IMR-90 (cell line): ENCODE measurements around the gene HIPK1. TPM values are rescaled to one million over a fixed set of nuclear protein-coding genes. Genes with fewer than 3 reads are reported as not detected.

Experiments
- ATAC-seq: fragments of 200-7000 bp; cut with Tn5 transposase; 2 replicates; pipeline ENCODE4 v1.9.1; 2020; ENCODE audit warnings: low read depth, mild to moderate bottlenecking, moderate library complexity
- BruUV-seq: library from RNA; stranded (reverse); fragments of 400-500 nt; replicated peaks from 2 replicates; lab custom pipeline; 2021; lab: Mats Ljungman, UMichigan
- CTCF ChIA-PET: fragments of 300-600 bp; formaldehyde crosslinking; extraction: SDS; loops from one replicate; lab custom pipeline; 2021; ENCODE audit warnings: antibody characterized with exemption; lab: Yijun Ruan, JAX
- POLR2A ChIA-PET: fragments of 300-600 bp; sonication (Branson Sonifier 250); formaldehyde crosslinking; loops from one replicate; lab custom pipeline; 2022; ENCODE audit warnings: antibody characterized with exemption; ENCODE audit not compliant: unreplicated experiment; lab: Charles Lee
- DNase-seq: peaks from one replicate; pipeline ENCODE4 v3.0.0; 2013
- H2AFZ ChIP-seq: replicated peaks from 2 replicates; pipeline ENCODE3; 2013; ENCODE audit warnings: low read length, mild to moderate bottlenecking; ENCODE audit not compliant: poor library complexity
- H2AK5ac ChIP-seq: 2 replicates; pipeline ENCODE4 v1.6.1; 2013; ENCODE audit warnings: low read depth, low read length, inconsistent platforms
- H2AK9ac ChIP-seq: replicated peaks from 2 replicates; pipeline ENCODE3; 2013; ENCODE audit warnings: mild to moderate bottlenecking, low read depth, low read length, moderate library complexity; ENCODE audit not compliant: poor library complexity
- H2BK120ac ChIP-seq: 2 replicates; pipeline ENCODE4 v1.6.1; 2013; ENCODE audit warnings: low read depth, low read length, inconsistent platforms
- H2BK15ac ChIP-seq: 3 replicates; pipeline ENCODE4 v1.6.1; 2013; ENCODE audit warnings: low read depth, low read length, inconsistent platforms
- H2BK20ac ChIP-seq: 2 replicates; pipeline ENCODE4 v1.6.1; 2013; ENCODE audit warnings: low read depth, mild to moderate bottlenecking, inconsistent platforms, low read length, moderate library complexity
- H2BK5ac ChIP-seq: 2 replicates; pipeline ENCODE4 v1.6.1; 2013; ENCODE audit warnings: mild to moderate bottlenecking, low read depth, low read length, inconsistent platforms; ENCODE audit not compliant: poor library complexity, severe bottlenecking
- H3K14ac ChIP-seq: replicated peaks from 2 replicates; pipeline ENCODE4 v1.6.1; 2013; ENCODE audit warnings: low read depth, low read length, inconsistent platforms
- H3K18ac ChIP-seq: 2 replicates; pipeline ENCODE4 v1.6.1; 2013; ENCODE audit warnings: low read depth, low read length, control low read depth
- H3K23ac ChIP-seq: 2 replicates; pipeline ENCODE4 v1.6.1; 2013; ENCODE audit warnings: low read depth, low read length, inconsistent platforms
- H3K27ac ChIP-seq: 2 replicates; pipeline ENCODE4 v1.5.1; 2013; ENCODE audit warnings: mild to moderate bottlenecking, control low read depth, low read length; ENCODE audit not compliant: insufficient read depth
- H3K27me3 ChIP-seq: 2 replicates; pipeline ENCODE4 v1.6.1; 2013; ENCODE audit warnings: low read length; ENCODE audit not compliant: control insufficient read depth, insufficient read depth
- H3K36me3 ChIP-seq: 2 replicates; pipeline ENCODE4 v1.6.1; 2013; ENCODE audit warnings: low read length, mixed read lengths; ENCODE audit not compliant: control insufficient read depth, insufficient read depth
- H3K4ac ChIP-seq: 2 replicates; pipeline ENCODE4 v1.6.1; 2013; ENCODE audit warnings: low read depth, low read length, inconsistent platforms
- H3K4me1 ChIP-seq: 2 replicates; pipeline ENCODE4 v1.6.1; 2013; ENCODE audit warnings: low read length, mixed read lengths; ENCODE audit not compliant: control insufficient read depth, insufficient read depth
- H3K4me2 ChIP-seq: 2 replicates; pipeline ENCODE4 v1.6.1; 2013; ENCODE audit warnings: low read depth, mild to moderate bottlenecking, control low read depth, low read length, moderate library complexity
- H3K4me3 ChIP-seq: 2 replicates; pipeline ENCODE4 v1.5.1; 2013; ENCODE audit warnings: low read depth, mild to moderate bottlenecking, control low read depth, low read length, moderate library complexity; ENCODE audit not compliant: insufficient read depth
- H3K56ac ChIP-seq: 2 replicates; pipeline ENCODE4 v1.6.1; 2013; ENCODE audit warnings: low read length, inconsistent platforms; ENCODE audit not compliant: insufficient read depth; ENCODE audit errors: extremely low read depth
- H3K79me1 ChIP-seq, 2 experiments: 2 replicates each; pipeline ENCODE4 v1.6.1; 2013; ENCODE audit warnings: low read length in 2 of 2, inconsistent platforms in 1 of 2, low read depth in 1 of 2
- H3K9ac ChIP-seq: 2 replicates; pipeline ENCODE4 v1.6.1; 2013; ENCODE audit warnings: low read depth, low read length, control low read depth
- H3K9me1 ChIP-seq: 2 replicates; pipeline ENCODE4 v1.6.1; 2013; ENCODE audit warnings: low read length, inconsistent platforms; ENCODE audit not compliant: insufficient read depth
- H3K9me3 ChIP-seq: 2 replicates; pipeline ENCODE4 v1.6.1; 2013; ENCODE audit warnings: low read length; ENCODE audit not compliant: control insufficient read depth, insufficient read depth
- H4K20me1 ChIP-seq: 2 replicates; pipeline ENCODE4 v1.6.1; 2013; ENCODE audit warnings: low read length, inconsistent platforms; ENCODE audit not compliant: insufficient read depth
- H4K5ac ChIP-seq: 2 replicates; pipeline ENCODE4 v1.6.1; 2013; ENCODE audit warnings: mild to moderate bottlenecking, low read depth, low read length, control low read depth
- H4K8ac ChIP-seq, 2 experiments: 2 replicates each; pipeline ENCODE4 v1.6.1; 2013; ENCODE audit warnings: low read depth in 2 of 2, low read length in 2 of 2, control low read depth in 1 of 2, inconsistent platforms in 1 of 2
- H4K91ac ChIP-seq: 2 replicates; pipeline ENCODE4 v1.6.1; 2013; ENCODE audit warnings: low read depth, low read length, inconsistent platforms; ENCODE audit not compliant: insufficient read depth
- BHLHE40 ChIP-seq: fragments of 150-350 bp; IDR thresholded peaks from 2 replicates; pipeline ENCODE4 v1.6.1; 2016; ENCODE audit warnings: mild to moderate bottlenecking, low read depth, low read length
- CEBPB ChIP-seq: IDR thresholded peaks from 2 replicates; pipeline ENCODE4 v1.6.1; 2012; ENCODE audit warnings: low read depth, low read length, improper control_type of control experiment
- CHD1 ChIP-seq: IDR thresholded peaks from 2 replicates; pipeline ENCODE4 v1.6.1; 2012; ENCODE audit warnings: low read depth, low read length, improper control_type of control experiment
- FOS ChIP-seq: fragments of 150-350 bp; IDR thresholded peaks from 2 replicates; pipeline ENCODE4 v1.6.1; 2016; ENCODE audit warnings: low read depth, low read length
- MAFK ChIP-seq: IDR thresholded peaks from 2 replicates; pipeline ENCODE4 v1.6.1; 2012; ENCODE audit warnings: low read depth, low read length, improper control_type of control experiment
- MAZ ChIP-seq: IDR thresholded peaks from 2 replicates; pipeline ENCODE4 v1.6.1; 2012; ENCODE audit warnings: low read depth, mild to moderate bottlenecking, low read length, improper control_type of control experiment, moderate library complexity, borderline replicate concordance
- MXI1 ChIP-seq: IDR thresholded peaks from 2 replicates; pipeline ENCODE4 v1.6.1; 2012; ENCODE audit warnings: low read depth, mild to moderate bottlenecking, low read length, moderate library complexity, borderline replicate concordance
- NFE2L2 ChIP-seq: fragments of 150-350 bp; IDR thresholded peaks from 2 replicates; pipeline ENCODE4 v1.6.1; 2016; ENCODE audit warnings: low read depth, mild to moderate bottlenecking, low read length
- POLR2A ChIP-seq: IDR thresholded peaks from 2 replicates; pipeline ENCODE4 v1.6.1; 2012; ENCODE audit warnings: mild to moderate bottlenecking, low read depth, low read length
- RAD21 ChIP-seq: IDR thresholded peaks from 2 replicates; pipeline ENCODE4 v1.6.1; 2012; ENCODE audit warnings: low read length, improper control_type of control experiment
- RCOR1 ChIP-seq: IDR thresholded peaks from 2 replicates; pipeline ENCODE4 v1.6.1; 2012; ENCODE audit warnings: mild to moderate bottlenecking, low read length, improper control_type of control experiment; ENCODE audit not compliant: insufficient replicate concordance
- RFX5 ChIP-seq: IDR thresholded peaks from 2 replicates; pipeline ENCODE4 v1.8.0; 2012; ENCODE audit warnings: low read depth, mild to moderate bottlenecking, low read length, moderate library complexity
- WGBS, 2 experiments: methylation state at CpG; one replicate each; pipeline versions ENCODE4 v1.1.5 to v1.1.7; 2013; ENCODE audit warnings: missing lambda C conversion rate in 2 of 2; ENCODE audit not compliant: insufficient read length in 1 of 2; ENCODE audit errors: extremely low coverage in 2 of 2; 5-methylcytosine and 5-hydroxymethylcytosine counted together
- dilution Hi-C: fragments of 300-500 bp; cut with HindIII; formaldehyde crosslinking; loops from one replicate; pipeline ENCODE4 v1.14.3; 2018; ENCODE audit warnings: low sequenced_read_pairs; ENCODE audit not compliant: unreplicated experiment
- in situ Hi-C: fragments of 300-500 bp; cut with MboI; formaldehyde crosslinking; loops from 3 replicates; pipeline ENCODE4 v1.14.3; 2019; ENCODE audit warnings: low sequenced_read_pairs, inconsistent platforms, mixed read lengths
- intact Hi-C: fragments of 100-400 bp; cut with micrococcal nuclease; formaldehyde crosslinking; loops from 2 replicates; pipeline ENCODE4 v1.10.0; 2022
- polyA plus RNA-seq, 3 experiments: library from polyadenylated mRNA; depleted of rRNA; stranded (reverse); fragments of >200 nt; gene quantifications; 2 replicates each; pipeline ENCODE4 v1.2.3, GENCODE V29; 2012; ENCODE audit warnings: low replicate concordance in 1 of 3
- total RNA-seq: library from RNA; depleted of rRNA; stranded (reverse); fragments of >200 nt; gene quantifications from 2 replicates; pipeline ENCODE4 v1.2.3, GENCODE V29; 2012
- TF ChIP-seq, protein P1 (sequence below): fragments of 150-350 bp; IDR thresholded peaks from 2 replicates; pipeline ENCODE4 v1.6.1; 2017; ENCODE audit warnings: mild to moderate bottlenecking, antibody characterized with exemption, low read length, low read depth
- TF ChIP-seq, protein P2 (sequence below): fragments of 150-350 bp; IDR thresholded peaks from 2 replicates; pipeline ENCODE4 v1.6.1; 2016; ENCODE audit warnings: low read depth, mild to moderate bottlenecking, low read length, moderate library complexity, borderline replicate concordance
- TF ChIP-seq, protein P3 (sequence below): conservative IDR thresholded peaks from 2 replicates; pipeline ENCODE4 v1.5.1; 2012; ENCODE audit warnings: mild to moderate bottlenecking, low read depth, low read length, improper control_type of control experiment

Gene HIPK1
- total and polyA plus RNA-seq, 2 of the 4 experiments (the other 2 are of a cell fraction), result 15.3 to 33.9 TPM

DNA sequence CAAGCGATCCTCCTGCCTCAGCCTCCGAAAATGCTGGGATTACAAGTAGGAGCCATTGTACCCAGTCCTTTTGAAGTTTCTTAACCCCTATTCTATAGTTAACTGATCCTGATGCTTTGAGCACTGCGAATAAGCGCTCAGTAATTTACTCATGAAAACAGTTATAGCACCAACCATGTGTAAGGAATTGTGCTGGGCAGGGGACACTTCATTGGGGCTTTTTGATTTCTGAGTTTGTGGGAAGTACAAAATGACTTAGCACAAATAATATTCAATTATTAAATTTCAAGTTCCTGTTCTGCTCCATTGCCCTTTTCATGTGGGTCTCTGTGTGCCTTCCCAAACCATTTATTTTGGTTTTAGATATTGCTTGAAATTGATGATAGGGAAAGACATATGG, 6.2 kb upstream of the HIPK1 start:
- Histone ChIP-seq H4K20me1 (no peaks in the 10 kb centered on the region), H3K14ac (no peak overlapping the region), H3K56ac (no peak overlapping the region), H3K4me3 (no peak overlapping the region), H2AK9ac (no peak overlapping the region), H2BK20ac (no peak overlapping the region), H3K4ac (no peak overlapping the region), H3K4me2 (no peak overlapping the region), H2AFZ (no peak overlapping the region), H2BK5ac (no peak overlapping the region), H3K9ac (no peak overlapping the region), H3K23ac (no peak overlapping the region), H4K5ac (no peak overlapping the region), H3K9me1 (peaks cover 2% of the 10 kb centered on the region; the same call in 1 of the 2 replicates), H3K27ac (no peak overlapping the region), H3K79me1 (no peaks in the 10 kb centered on the region), H2BK15ac (no peak overlapping the region), H2AK5ac (no peak overlapping the region), H3K27me3 (peaks cover 5% of the 10 kb centered on the region), H3K18ac (no peak overlapping the region), H3K9me3 (no peaks in the 10 kb centered on the region), H4K8ac (no peak overlapping the region), H4K91ac (no peak overlapping the region), H3K4me1 (no peaks in the 10 kb centered on the region), H3K36me3 (no peaks in the 10 kb centered on the region), H2BK120ac (no peak overlapping the region)
- dilution Hi-C loops, result no loop called here
- ChIA-PET CTCF (no interaction called here), POLR2A (no interaction called here)
- in situ Hi-C loops, result loop anchor here (25.0 kb wide), 1 partner anchor 786 kb away; no protein-coding TSS in a partner anchor
- DNase-seq (no peak), ATAC-seq (no peak)
- BruUV-seq, result no TSS peak
- intact Hi-C loops, result no loop called here
- TF ChIP-seq FOS, result no peak
- TF ChIP-seq MAZ, result no peak
- no peak for TF ChIP-seq RCOR1
- TF ChIP-seq CEBPB, result no peak
- TF ChIP-seq POLR2A, result no peak
- TF ChIP-seq CHD1, result no peak
- TF ChIP-seq RAD21, result no peak
- TF ChIP-seq BHLHE40, result no peak
- TF ChIP-seq RFX5, result no peak
- no peak for TF ChIP-seq NFE2L2
- TF ChIP-seq, protein P1, sequence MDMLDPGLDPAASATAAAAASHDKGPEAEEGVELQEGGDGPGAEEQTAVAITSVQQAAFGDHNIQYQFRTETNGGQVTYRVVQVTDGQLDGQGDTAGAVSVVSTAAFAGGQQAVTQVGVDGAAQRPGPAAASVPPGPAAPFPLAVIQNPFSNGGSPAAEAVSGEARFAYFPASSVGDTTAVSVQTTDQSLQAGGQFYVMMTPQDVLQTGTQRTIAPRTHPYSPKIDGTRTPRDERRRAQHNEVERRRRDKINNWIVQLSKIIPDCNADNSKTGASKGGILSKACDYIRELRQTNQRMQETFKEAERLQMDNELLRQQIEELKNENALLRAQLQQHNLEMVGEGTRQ, result no peak
- TF ChIP-seq, protein P2, sequence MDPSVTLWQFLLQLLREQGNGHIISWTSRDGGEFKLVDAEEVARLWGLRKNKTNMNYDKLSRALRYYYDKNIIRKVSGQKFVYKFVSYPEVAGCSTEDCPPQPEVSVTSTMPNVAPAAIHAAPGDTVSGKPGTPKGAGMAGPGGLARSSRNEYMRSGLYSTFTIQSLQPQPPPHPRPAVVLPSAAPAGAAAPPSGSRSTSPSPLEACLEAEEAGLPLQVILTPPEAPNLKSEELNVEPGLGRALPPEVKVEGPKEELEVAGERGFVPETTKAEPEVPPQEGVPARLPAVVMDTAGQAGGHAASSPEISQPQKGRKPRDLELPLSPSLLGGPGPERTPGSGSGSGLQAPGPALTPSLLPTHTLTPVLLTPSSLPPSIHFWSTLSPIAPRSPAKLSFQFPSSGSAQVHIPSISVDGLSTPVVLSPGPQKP, result no peak
- TF ChIP-seq, protein P3, sequence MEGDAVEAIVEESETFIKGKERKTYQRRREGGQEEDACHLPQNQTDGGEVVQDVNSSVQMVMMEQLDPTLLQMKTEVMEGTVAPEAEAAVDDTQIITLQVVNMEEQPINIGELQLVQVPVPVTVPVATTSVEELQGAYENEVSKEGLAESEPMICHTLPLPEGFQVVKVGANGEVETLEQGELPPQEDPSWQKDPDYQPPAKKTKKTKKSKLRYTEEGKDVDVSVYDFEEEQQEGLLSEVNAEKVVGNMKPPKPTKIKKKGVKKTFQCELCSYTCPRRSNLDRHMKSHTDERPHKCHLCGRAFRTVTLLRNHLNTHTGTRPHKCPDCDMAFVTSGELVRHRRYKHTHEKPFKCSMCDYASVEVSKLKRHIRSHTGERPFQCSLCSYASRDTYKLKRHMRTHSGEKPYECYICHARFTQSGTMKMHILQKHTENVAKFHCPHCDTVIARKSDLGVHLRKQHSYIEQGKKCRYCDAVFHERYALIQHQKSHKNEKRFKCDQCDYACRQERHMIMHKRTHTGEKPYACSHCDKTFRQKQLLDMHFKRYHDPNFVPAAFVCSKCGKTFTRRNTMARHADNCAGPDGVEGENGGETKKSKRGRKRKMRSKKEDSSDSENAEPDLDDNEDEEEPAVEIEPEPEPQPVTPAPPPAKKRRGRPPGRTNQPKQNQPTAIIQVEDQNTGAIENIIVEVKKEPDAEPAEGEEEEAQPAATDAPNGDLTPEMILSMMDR, result no peak
- no peak for TF ChIP-seq MXI1
- TF ChIP-seq MAFK, result no peak
- 50% methylated on average over 2 of the region's 4 CpGs; no CpG with 5 or more reads in 1 of the 2 experiments for WGBS, 2 experiments
